GM21423 (cell line): Measurements from ENCODE around the gene ANXA10.
"Not testable (repeated sequence)": the region's sequence is repeated elsewhere in the genome, so short reads cannot be mapped to it uniquely, and the experiment has no call there.

Experiments used
- ATAC-seq: cut with Tn5 transposase; IDR thresholded peaks from one replicate; pipeline ENCODE4 v1.9.1; 2021; ENCODE audit warnings: mild to moderate bottlenecking, moderate library complexity; ENCODE audit not compliant: unreplicated experiment

The ANXA10 gene

DNA sequence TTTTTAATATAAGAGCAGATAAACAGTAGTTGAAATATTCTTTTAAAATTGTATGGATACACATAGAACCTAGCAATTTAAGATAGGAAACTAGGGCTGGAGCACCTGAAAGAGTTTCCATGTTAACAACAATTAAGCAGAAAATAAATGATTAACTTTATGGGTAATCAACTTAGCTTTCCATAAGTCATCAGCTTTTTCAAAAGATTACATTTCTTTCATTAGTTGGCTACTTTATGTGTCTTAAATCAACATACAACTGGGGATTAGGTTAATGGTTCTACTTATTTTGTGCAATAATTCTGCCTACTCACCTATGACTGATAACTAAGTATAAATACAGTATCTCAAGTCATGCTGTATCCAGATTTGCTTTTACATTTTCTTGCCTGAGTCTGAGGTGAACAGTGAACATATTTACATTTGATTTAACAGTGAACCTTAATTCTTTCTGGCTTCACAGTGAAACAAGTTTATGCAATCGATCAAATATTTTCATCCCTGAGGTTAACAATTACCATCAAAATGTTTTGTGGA, at the start of gene ANXA10:
Gene ANXA10, plus strand, starts transcription at position 362 of the 537 bp plus-strand sequence. Its CDS starts 164 bp downstream, at position 526.
- no peak for ATAC-seq

DNA sequence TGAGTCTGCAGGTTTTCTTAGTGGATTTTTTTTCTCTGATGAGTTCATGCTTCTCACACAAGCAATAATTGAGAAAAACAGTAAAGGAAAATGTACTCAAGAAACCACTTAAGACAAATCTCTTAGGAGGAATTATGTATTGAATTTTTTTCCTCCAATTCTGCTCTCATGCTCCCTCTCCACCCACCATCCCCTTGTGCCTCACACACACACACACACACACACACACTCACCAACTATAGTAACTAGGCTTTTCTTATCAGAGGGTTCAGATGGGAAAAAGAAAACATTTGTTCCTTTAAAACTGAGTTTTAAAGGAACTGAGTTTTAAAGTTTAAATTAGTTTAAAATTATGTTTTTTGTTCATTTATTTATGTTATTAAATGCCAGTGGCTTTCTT, 47.0 kb upstream of the ANXA10 start:
- ATAC-seq = no peak

GRCh38 chr4:168050002-168050401, 42.3 kb upstream of the ANXA10 start:
- no peak for ATAC-seq

DNA sequence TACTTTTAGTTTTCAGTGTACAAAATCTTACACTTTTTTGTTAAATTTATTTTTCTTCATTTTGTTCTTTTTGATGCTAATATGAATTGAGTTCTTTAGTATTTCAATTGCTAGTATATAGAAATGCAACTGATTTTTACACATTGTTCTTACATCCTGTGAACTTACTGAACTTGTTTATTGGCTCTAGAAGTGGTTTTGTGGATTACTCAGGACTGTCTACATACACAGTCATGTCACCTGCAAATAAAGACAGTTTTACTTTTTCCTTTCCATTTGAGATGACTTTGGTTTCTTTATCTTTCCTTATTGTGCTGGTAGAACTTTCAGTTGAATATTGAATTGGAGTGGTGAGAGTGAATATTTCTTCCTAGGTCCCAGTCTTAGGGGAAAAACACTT, 40.8 kb upstream of the ANXA10 start:
- ATAC-seq = no peak

DNA sequence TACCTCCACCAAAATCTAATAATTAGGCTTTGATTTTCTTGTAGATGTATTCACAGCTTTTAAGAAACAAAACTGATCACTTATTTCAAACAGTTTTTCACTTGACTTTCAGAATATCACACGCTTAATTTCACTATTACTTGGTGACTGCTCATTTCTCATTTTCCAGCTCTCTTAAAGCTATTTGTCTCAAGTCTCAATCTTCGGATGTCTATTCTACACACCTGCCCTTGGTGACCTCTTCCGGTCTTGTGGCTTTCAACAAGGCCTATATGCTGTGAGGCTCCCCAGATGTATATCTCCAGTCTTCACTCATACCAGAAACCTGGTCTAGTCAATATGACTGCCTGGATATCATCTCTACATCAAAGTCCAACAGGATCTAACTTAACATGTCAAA, 34.9 kb upstream of the ANXA10 start:
- no peak for ATAC-seq

- ATAC-seq = no peak
Observed at GRCh38 chr4:168059251-168059650, 33.1 kb upstream of the ANXA10 start.

- ATAC-seq = no peak
Observed at GRCh38 chr4:168063031-168063430, 29.3 kb upstream of the ANXA10 start.

- ATAC-seq = no peak
Observed at GRCh38 chr4:168070903-168071302, 21.4 kb upstream of the ANXA10 start.

GRCh38 chr4:168071304-168071703, 21.0 kb upstream of the ANXA10 start:
- ATAC-seq = no peak

DNA sequence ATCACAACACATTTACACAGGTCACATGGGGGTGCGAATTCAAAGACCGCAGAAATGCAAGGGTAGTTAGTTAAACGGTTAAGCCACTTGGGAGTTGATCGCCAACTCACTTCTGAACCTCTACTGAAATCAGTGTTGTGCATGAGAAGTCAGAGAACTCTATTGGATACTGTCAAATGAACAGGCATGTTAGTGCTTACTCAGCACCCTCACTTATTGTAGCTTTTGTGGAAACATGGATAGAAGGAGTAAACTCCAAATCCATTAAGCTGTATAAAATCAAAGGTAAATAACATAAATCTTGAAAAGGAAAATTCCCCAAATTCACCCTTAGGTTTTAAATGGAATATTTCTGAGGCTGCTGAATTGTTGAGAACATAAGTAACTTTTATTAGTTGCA, 17.5 kb upstream of the ANXA10 start:
- no peak for ATAC-seq

DNA sequence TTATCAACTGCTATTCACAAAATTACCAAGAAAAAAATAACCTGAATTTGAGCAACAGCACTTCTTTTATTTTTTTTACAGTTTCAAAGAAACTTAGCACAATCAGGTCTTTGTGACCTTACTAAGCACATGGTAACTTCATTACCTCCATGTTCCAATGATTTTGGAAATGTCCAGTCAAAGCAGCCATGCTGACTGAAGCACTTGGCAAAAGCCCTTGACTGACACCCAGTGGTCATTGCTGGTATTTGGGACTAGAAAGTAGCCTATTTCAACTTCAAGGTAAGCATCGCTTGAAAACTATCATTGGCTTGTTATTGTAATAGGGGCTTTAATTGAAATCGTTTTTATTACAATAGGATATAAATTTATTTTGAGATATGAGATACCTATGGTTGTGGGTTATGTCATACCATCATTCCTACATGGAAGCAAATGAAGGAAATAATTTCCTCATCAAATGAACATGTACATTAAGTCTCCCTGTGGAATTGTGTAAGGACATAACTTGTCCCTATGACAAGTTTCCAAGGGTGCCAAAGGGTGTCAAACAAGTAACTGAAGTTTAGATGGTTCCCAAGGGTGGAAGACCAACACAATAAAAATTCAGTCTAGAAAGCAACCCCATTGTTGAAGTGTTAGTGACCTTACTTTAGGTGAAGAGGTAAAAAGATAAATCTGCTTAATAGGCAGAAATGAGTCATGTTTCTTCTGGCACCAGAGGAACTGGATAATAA, 15.2 kb upstream of the ANXA10 start:
- peak; percentile 78 for ATAC-seq

DNA sequence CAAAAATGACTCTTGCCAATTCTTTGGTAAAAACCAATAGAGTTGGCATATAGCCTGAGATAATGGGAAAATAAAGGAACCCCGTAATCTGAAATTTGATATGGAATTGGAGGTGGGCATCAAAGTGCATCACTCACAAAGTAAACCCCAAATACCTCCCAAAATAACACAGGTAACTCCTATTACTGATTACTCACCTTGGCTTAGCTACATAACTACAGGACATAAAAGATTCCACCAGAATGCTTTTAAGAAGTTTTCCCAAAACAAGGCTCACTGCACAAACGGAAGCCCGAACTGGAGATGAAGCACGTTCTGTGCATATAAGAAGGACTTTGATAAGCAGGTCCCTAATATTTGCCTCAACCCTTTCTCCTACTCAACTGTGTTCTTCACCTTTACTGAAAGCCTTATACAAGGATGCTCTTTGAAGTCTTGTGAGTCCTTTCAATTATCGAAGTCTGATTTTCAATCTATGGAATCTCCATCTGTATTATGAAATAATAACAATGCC, 14.6 kb upstream of the ANXA10 start:
- ATAC-seq = no peak

DNA sequence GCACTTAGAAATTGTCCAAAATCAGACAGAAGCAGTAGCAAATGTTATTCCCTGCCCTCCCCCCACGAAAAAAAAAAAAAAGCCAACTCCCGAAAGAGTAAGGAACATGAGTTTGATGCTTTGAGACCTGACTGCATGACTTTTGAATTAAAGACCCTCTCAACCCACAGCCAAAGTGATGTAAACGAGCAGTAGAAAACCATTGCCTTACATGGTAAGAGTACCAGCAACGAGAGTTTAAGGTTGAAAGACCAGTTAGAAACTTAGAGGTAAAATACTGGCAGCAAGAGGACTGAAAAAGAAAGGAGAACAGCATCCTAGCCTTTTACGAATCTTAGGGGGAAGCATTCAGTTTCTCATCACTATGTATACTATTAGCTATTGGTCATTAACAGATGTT, 10.0 kb upstream of the ANXA10 start:
- ATAC-seq = no peak

GRCh38 chr4:168095776-168096406, 3.6 kb downstream of the ANXA10 start:
- no peak for ATAC-seq

DNA sequence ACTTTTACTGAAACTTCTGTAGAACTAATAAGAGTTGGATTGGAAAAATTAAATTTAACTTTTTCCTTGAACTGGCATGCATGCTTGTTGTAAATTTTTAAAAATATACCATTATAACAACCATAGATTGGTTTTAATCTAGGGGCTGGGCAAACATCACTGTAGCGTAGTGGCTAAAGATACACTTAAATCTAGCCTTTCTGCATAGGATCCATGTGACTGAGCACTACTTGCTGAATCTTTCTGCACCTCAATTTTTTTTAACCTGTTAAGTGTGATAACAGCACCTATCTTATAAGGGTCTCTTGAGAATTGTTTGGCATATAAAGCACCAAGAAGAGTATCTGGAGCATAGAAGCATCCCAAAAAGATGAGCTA, 4.1 kb downstream of the ANXA10 start:
- ATAC-seq = no peak

- no peak for ATAC-seq
Observed at GRCh38 chr4:168097161-168097560, 4.8 kb downstream of the ANXA10 start.

- ATAC-seq = no peak
Observed at GRCh38 chr4:168098248-168098717, 5.9 kb downstream of the ANXA10 start.

- no peak for ATAC-seq
Observed at GRCh38 chr4:168099195-168099594, 6.9 kb downstream of the ANXA10 start.

- ATAC-seq = no peak
Observed at GRCh38 chr4:168101026-168101425, 8.7 kb downstream of the ANXA10 start.

- no peak for ATAC-seq
Observed at GRCh38 chr4:168102403-168102802, 10.1 kb downstream of the ANXA10 start.

- ATAC-seq = no peak
Observed at GRCh38 chr4:168109527-168109926, 17.2 kb downstream of the ANXA10 start.

- ATAC-seq = not testable (repeated sequence)
Observed at GRCh38 chr4:168113059-168113458, 20.7 kb downstream of the ANXA10 start.
